GM21423 (cell line): ENCODE measurements around the gene CXCR6.

Source experiments
- ATAC-seq: cut with Tn5 transposase; IDR thresholded peaks from one replicate; pipeline ENCODE4 v1.9.1; 2021; ENCODE audit warnings: mild to moderate bottlenecking, moderate library complexity; ENCODE audit not compliant: unreplicated experiment

The CXCR6 gene

DNA sequence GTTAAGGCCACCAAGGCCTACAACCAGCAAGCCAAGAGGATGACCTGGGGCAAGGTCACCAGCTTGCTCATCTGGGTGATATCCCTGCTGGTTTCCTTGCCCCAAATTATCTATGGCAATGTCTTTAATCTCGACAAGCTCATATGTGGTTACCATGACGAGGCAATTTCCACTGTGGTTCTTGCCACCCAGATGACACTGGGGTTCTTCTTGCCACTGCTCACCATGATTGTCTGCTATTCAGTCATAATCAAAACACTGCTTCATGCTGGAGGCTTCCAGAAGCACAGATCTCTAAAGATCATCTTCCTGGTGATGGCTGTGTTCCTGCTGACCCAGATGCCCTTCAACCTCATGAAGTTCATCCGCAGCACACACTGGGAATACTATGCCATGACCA, 3.6 kb downstream of the CXCR6 start:
- no peak for ATAC-seq

DNA sequence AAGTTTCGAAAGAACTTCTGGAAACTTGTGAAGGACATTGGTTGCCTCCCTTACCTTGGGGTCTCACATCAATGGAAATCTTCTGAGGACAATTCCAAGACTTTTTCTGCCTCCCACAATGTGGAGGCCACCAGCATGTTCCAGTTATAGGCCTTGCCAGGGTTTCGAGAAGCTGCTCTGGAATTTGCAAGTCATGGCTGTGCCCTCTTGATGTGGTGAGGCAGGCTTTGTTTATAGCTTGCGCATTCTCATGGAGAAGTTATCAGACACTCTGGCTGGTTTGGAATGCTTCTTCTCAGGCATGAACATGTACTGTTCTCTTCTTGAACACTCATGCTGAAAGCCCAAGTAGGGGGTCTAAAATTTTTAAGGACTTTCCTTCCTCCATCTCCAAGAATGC, 4.1 kb downstream of the CXCR6 start:
- ATAC-seq: no peak

DNA sequence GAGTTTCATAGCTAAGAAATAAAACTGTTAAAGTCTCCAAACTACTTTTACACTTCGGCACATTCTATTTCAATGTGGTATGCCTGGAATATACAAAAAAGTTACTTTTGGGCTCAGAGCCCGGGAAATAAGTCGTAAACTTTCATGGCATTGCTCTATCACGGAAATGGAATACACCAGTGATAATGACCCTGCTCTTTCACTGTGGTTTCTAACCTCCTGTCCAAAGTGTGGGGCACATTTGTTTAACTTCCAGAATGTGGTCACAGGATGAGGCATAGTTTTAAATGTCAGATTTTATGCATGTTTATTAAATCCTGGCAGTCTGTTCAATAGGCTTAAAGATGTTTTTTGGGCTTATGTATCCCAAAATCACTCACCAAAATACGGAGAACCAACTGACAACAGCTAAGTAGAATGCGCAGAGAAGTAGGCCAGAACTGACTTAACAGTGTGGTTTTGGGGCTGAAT, 5.1 kb downstream of the CXCR6 start:
- no peak for ATAC-seq

DNA sequence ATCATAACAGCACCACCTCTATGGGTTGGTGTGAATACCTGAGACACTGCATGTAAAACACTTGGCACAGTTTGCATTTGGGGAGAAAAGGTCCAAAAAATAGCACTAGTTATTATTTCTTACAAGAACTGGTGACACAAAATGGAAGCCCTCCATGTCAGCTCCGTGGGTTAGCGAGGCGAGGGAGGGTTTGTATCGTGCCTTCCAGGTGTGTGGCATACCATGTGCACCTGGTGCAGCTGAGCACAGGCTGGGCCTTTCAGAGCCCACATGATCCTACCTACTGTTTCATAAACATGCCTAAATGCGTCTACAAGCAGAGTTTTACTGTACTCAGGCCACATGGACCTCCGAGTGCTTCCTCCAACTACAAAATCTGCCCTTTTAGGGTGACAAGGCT, 5.6 kb downstream of the CXCR6 start:
- no peak for ATAC-seq

DNA sequence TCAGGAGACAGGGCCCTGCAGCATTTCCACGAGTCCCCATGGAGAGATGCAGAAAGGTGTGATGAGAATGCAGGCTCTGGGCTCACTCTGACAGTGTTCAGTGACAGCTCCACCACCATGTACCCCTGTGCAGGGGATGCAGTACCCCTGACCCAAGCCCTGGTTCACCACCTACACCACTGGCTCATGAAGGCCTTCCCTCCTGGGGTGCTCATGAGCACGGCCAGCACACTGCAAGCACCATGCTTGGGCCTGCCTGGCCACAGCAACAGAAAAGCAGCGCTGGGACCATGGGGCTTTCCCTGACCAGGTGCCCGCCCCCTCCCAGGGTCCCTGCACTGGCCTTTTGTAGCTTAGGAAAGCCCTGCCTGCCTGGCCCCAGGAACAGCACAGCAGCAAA, 6.2 kb downstream of the CXCR6 start:
- no peak for ATAC-seq

DNA sequence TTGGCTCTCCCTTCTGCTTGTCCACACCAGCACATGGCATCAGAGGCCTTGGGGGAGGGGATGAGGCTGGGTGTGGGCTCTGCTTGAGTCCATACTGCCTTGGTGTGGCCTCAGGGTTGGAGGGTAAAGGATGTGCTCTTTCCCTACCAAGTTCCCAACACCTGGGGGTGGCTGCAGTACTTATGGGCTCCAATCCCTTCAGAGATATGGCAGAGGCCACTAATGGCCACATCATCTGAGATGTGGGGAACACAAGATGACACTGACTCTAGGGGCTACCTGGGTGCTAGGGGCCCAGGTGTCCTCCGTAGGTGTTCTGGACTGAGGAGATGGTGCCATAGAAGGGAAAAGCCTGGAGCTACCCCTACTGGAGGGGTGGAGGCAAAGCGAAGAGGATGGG, 6.9 kb downstream of the CXCR6 start:
- ATAC-seq: no peak

DNA sequence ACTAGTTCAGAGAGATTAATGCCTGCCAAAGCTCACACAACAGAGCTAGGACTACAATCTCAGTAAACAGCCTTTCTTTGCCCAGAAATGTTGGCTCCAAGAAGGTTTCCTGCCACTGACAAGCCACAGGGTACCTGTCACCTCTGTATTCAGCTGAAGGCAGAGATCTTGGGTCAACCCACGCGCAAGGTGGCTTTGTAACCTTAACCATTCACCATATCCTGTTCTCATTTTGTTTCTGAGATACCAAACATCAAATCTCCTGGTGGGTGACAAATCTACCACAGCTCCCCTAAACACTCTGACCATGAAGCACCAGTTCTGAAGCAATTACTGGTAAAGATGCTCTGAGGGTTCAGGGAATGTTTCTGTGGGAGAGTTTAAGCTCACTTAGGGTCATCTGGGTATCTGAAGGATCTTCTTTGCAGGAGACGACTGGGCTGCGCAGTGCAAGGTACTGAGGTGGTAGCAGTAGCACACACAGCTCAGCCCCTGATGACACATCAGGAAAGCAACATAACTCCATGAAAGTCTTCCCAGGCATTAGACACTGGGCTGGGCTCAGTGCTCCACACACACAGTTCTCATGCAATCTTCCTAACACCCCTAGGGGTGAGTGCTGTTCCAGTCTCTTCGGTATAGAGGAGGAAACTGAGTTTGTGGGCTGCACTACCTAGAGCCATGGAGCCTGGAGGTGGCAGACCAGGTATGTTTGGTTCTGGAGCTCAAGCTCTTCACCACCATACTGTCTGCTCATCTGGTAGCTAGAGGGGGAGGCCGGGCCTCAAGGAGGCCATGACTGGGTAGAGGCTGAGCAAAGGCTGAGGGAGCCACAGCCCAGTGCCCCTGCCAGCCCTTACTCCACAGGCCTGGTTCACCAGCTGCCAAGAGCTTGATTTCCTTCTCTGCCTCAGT, 7.7 kb downstream of the CXCR6 start:
- ATAC-seq: no peak

DNA sequence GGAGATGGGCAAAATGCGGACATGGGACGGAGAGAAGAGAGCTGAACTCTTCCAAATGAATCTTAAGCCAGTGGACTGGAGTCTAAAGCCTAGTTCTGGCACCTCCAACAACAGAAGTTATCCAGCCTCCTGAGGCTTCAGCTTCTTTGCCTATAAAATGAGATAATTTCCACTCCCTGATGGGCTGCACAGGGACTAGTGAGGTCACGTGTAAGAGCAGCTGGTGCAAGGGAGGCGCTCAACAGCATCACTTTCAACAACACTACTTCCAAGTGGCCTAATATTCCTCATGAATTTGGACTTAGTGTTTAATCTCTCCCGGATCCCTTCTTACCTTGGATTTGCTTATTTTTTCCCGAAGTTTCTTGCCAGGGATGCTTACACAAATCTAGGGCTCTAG, 8.7 kb downstream of the CXCR6 start:
- no peak for ATAC-seq

DNA sequence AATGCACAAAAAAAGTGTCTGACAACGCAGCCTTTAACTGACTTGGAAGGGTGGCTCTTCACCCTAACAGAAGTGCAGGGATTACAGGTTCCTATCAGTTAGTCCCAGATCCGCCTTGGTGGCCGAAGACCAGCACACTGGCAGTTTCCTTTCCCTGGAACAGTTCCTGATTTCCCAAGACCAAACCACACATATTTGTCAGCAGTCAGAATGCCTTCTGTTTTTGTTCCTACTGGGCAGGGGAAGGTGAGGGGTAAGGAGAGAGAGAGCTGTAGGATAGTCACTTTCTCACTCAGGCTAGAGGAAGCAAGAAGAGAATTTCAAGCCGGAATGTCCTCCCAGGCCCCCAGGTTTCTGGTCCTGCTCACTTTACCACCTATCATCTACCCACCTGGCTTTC, 9.2 kb downstream of the CXCR6 start:
- no peak for ATAC-seq

DNA sequence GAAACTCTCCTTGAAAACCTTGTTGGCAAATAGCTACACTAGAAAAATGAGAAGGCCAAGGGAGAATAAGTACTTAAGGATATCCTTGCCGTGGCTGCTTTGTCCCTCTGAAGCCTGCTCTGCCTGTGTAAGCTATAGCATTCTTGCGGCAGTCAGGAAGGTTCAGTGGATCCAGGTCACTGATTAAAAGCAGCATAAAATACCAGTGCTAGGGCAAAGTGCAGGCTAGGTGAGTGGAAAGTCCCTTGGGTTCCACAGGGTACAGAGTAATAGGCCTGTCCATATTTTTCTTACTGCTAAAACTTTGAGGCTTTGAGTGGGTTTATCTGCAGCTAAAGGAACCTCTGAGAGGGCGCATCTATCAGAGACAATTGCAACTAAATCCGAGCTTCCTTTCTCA, 10.3 kb downstream of the CXCR6 start:
- no peak for ATAC-seq

DNA sequence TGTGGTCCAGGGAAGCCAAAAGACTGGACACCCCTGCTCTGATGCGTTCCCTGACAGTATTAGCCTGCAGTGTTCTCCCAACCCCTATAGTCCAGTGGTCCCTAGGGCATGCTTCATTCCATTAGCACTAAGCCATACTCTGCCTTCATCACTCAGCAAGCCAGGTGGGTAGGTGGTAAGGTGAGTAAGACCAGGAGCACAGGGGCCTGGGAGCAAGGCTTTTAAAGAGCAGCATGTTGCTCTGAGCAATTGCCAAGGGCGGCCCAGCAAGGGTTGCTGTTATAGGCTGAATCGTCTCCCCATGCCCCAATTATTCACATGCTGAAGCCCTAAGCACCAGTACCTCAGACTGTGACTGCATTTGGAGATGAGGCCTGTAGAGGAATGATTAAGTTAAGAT, 11.0 kb downstream of the CXCR6 start:
- ATAC-seq: no peak

DNA sequence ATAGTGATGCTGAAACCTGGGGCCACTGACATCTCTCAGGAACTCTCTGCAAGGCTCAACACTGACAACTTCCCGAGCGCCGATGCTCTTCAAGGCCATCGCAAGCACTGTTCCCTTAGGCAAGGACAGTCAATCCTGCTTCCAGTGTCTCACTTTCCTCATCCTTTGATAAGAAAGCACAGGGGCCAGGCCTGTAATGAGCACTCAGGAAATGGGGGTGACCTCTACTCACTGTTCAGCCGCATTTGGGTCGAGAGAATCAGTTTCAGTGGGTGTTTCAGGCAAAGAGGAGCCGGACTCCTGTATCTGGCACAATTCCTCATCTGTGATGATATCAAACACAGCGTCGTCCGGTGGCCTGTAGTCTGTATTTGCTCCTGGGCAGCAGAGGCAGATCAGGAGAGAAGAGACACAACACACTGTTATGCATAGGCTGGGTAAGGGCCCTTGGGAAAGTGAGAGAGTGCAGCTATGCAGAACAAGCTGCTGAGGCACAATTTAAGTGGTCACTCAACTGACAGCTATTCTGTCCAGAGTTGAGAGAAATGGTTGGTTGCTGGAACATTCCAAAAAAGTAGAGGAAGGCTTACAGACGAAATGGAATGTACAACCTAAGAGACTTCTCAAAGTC, 11.9 kb downstream of the CXCR6 start:
- ATAC-seq: no peak

DNA sequence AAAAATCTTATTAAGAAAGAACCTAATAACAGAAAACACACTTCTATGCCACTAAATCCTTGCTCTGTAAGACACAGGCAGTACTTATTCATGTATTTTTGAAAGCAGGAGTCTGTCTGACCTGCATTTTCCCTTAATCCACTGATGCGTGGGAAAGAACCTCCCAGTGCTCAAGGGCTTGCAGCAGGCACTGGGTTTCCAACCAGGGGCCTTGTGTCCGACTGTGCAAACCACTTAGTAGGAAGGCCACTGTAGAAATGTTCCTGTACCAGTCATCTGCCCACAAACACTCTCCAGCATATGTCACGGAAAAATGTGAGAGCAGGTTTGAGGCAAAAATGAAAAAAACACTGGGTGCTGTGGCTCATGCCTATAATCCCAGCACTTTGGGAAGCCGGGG, 12.4 kb downstream of the CXCR6 start:
- ATAC-seq: no peak

DNA sequence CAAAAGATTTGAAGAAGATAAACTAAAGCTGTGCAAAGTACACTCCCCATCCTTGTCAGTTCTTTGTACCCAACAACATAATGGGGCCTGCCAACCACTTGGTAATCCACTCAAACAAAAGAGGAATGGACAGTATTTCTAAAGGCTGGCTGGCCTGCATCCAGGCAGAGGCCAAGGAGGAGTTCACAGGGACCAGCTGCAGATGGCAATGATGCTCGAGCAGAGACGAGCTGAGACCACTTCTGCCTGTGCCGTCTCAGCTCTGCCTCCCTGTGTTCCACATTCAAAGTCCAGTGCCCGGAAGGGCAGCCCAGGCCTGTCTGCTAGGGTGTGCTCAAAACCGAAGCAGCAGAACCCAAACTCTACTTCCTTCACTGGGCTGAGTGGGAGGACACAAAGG, 14.3 kb downstream of the CXCR6 start:
- ATAC-seq: no peak

DNA sequence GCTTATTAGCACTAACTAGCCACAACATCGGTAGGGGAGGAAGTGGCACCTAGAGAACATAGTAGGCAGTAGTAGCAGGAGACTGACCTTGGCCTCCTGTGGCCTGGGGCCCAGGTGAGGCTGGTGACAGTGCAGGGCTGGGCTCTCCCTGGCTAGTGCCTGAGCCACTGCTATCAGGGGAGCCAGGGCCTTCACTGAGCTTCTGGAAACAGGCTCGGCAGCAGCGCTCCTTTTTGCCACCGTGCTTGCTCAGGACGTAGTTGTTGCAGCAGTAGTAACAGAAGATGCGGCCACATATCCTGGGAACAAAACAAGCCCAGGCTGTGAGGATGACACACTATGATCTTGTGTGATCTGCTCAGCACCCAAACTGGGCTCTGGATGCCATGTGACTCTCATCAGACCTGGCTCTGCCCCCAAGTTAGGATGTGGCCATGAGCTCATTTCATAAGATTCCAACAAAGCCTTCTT, 15.1 kb downstream of the CXCR6 start:
- ATAC-seq: no peak

DNA sequence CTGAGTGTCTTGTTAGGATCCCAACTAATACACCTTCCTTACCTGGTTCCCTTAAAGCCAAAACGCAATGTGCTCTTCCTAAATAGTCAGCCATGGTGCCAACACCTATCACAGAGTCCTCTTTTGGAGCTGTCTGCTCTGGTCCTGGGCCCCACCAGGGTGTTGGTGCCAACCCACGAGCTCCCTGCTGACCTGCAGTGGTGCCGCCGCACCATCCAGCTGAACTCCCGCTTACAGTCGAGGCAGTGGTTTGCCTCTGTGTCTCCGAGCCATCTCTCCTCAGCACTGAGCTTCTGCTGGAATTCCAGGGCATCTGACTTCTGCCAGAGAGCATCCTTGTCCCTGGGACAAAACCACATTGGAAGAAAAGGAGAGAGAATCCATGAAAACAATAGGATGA, 15.9 kb downstream of the CXCR6 start:
- no peak for ATAC-seq

DNA sequence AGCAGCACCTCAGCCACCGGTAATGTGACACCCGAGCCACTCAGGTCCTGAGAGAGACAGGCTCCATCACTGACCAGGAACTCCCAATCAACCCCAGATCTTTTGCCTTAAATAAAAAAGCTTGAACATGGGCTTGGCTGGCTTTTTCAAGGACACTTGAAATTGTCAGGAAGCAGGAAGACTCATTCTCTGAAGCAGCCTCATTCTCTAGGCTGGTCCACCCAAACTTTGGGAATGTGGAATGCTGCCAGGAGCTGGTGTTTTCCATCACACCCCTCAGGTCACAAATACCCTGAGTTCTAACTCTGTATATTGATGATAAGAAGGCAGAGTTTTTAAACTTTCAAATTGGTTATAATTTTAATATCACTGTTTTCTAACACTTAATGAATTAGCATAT, 17.0 kb downstream of the CXCR6 start:
- ATAC-seq: no peak

DNA sequence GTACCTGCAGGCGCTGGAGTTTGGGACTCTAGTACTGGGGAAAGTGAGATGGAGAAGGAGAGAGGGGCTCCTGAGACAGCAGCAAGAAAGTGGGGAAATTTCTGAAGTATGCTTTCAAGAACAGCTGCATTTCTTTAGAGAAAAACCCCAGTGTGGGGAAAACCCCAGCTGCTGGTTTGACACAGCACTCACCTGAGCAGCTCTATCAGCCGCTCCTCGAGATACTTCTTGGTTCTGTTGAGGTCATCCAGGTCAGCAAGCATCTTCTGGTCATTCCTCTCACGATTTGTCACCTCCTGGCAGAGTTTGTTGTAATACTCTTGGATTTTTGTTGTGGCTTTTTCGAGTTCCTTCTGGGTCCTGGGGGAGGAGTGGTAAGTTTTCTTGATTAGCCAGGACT, 18.8 kb downstream of the CXCR6 start:
- ATAC-seq: no peak

DNA sequence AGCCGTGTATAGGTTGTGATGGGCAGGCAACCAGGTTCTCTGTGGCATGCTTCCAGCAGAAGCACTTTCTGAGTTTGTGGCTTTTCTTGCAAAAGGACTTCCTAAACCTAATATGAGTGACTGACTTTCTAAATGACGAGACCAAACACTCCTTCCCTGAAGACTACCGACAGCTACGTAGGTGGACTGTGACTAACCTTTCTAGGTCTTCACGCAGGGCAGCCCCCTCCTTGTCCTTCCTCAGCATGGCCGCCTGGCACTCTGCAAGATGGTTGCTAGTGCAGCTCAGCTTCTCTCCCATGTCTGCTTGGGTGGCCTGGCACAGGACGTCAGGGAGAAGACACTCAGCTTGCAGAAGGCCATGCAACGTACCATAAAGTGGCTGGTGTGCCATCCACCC, 20.9 kb downstream of the CXCR6 start:
- no peak for ATAC-seq

DNA sequence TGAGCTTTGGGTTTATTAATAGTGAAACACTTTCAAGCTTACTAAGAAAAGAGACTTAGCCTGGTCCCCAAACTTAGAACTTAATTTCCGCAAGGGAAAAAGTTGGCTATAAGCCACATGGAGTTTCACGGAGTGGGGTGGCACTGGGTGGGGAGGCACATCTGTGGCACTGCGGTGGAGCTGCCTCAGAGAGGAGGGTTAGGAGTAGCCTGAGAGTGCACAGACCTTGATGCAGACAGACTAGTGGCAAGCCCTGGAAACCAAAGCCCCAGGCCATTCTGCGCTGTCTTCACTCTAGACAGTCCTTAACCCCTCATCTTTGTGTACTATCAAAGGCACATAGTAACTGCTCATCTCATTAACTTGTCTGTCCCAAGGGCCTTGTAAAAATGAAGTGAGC, 22.0 kb downstream of the CXCR6 start:
- ATAC-seq: no peak

DNA sequence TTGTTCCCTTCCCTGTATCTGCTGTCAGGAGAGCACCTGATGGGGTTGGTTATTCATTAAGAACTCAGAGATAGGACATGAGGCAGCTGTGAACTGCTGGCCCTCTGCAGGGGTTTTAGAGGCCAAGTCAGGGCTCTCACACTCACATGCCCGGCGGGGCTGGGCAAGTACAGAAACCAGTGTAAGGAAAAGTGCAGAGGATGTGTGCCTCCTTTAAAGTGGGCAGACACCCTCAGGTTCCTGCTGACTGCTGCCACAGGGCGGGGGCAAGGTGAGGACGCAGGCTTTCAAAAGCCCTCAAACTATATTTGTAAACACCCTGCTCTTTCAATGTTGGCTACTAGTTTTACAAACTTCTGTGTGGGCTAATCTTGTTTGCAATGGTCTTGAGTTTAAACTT, 22.4 kb downstream of the CXCR6 start:
- no peak for ATAC-seq

DNA sequence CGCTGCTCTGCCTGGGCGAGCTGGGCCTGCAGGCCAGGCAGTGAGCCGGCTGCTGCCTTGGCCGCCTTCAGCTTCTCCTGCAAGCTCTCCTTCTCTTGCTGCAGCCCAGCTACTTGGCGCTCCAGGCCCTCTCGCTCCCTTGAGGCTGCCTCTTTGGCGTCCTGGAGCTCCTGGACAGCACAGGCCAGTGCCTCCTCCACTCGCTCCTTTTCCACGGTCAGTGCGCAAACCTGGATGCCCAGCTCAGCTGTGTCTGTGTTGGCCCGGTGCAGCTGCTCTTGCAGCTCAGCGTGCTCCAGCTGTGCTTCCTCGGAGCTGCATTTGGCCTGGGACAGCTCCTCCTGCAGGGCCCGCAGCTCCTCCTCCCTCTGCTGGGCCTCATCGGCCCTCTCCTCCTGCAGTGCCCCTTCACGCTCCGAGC, 23.1 kb downstream of the CXCR6 start:
- ATAC-seq: no peak
